Lung (tissue), 12 donors: ENCODE measurements around the gene CYSRT1. TPM values are rescaled to one million over a fixed set of nuclear protein-coding genes. Genes with fewer than 3 reads are reported as not detected.

Source experiments
- ATAC-seq: fragments of 200-7000 bp; cut with Tn5 transposase; one replicate; pipeline ENCODE4 v1.9.1; 2020; ENCODE audit warnings: moderate number of reproducible peaks; ENCODE audit not compliant: insufficient read depth, low FRiP score
- DNase-seq, 3 donors: peaks; one replicate each; pipeline ENCODE4 v3.0.0-alpha.2; 2013 to 2017
- H3K27ac ChIP-seq, 2 donors: one replicate each; pipeline ENCODE4 v1.5.1; 2013; ENCODE audit warnings: mild to moderate bottlenecking in 2 of 2, moderate library complexity in 2 of 2, control low read depth in 1 of 2, inconsistent platforms in 1 of 2, low read depth in 1 of 2, low read length in 1 of 2
- H3K27me3 ChIP-seq, 3 donors: one replicate each; pipeline ENCODE4 v1.5.1; 2013; ENCODE audit warnings: low read length in 2 of 3; ENCODE audit not compliant: control insufficient read depth in 3 of 3, insufficient read depth in 3 of 3
- H3K36me3 ChIP-seq, 4 donors: one replicate each; pipeline ENCODE4 v1.5.1; 2013; ENCODE audit warnings: low read length in 4 of 4, mild to moderate bottlenecking in 1 of 4, moderate library complexity in 1 of 4; ENCODE audit not compliant: control insufficient read depth in 4 of 4, insufficient read depth in 4 of 4
- H3K4me1 ChIP-seq, 5 donors: one replicate each; pipeline ENCODE4 v1.5.1; 2013; ENCODE audit warnings: low read length in 5 of 5, mild to moderate bottlenecking in 2 of 5, moderate library complexity in 1 of 5; ENCODE audit not compliant: control insufficient read depth in 5 of 5, insufficient read depth in 5 of 5
- H3K4me3 ChIP-seq: one replicate; pipeline ENCODE4 v1.5.1; 2013; ENCODE audit warnings: mild to moderate bottlenecking, control low read depth, moderate library complexity
- H3K9ac ChIP-seq, 2 donors: one replicate each; pipeline ENCODE4 v1.5.1; 2013; ENCODE audit warnings: low read length in 2 of 2, control low read depth in 1 of 2; ENCODE audit not compliant: insufficient read depth in 1 of 2
- H3K9me3 ChIP-seq, 4 donors: one replicate each; pipeline ENCODE4 v1.5.1; 2013; ENCODE audit warnings: low read length in 3 of 4, mild to moderate bottlenecking in 1 of 4, moderate library complexity in 1 of 4; ENCODE audit not compliant: control insufficient read depth in 4 of 4, insufficient read depth in 3 of 4
- WGBS, 2 donors: extraction: QIAGEN DNeasy Blood & Tissue Kit; methylation state at CpG; one replicate each; pipeline ENCODE4 v1.1.7; 2013; 5-methylcytosine and 5-hydroxymethylcytosine counted together
- polyA plus RNA-seq, 2 donors: library from polyadenylated mRNA; stranded (reverse); fragments of 200-250 nt; gene quantifications; one replicate each; pipeline ENCODE4 v1.2.1, GENCODE V29; 2013
- total RNA-seq, 2 donors: library from RNA; depleted of rRNA in 1 of 2; stranded (reverse); fragments of >200 nt in 1 of 2; gene quantifications; one replicate each; pipeline ENCODE4 v1.2.1, GENCODE V29; 2014 to 2021
- TF ChIP-seq, protein P1 (sequence below): IDR thresholded peaks from 2 replicates; pipeline ENCODE4 v1.5.1; 2012; ENCODE audit warnings: mild to moderate bottlenecking; ENCODE audit errors: control extremely low read depth, extremely low read depth
- donor health status: control.
- donor health status: control.
- donor health status: Bipolar disorder and iron deficiency.
- donor health status: healthy.
- donor health status: DM: yes; HTN: yes; CAD: no.

The CYSRT1 gene
- total and polyA plus RNA-seq, 4 donors: 0.70 to 2.7 (median 0.92) TPM; not detected in 1

DNA sequence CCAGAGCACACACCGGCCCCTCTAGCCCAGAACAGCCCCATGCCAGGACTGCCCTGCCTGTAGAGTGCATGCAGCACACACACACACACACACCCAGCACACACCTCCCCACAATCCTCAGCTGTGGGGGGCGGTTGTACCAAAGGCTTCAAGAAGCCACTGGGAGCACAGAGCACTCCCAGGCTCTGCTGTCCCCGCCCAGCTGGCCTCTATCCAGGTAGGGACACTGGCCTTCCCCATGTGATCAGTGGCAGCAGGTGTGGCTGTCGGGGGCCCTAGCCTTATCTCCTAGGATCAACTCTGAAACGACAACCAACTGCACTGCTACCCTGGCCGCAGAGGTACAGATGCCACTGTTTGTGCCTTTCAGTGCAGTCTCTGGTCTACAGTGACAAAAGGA lies 38.6 kb upstream of the CYSRT1 start:
- no peak overlapping the region for H3K4me3 ChIP-seq
- ATAC-seq (no peak), DNase-seq (no peak)
- no peaks in the 10 kb centered on the region for H3K27me3 ChIP-seq
- TF ChIP-seq, protein P1, sequence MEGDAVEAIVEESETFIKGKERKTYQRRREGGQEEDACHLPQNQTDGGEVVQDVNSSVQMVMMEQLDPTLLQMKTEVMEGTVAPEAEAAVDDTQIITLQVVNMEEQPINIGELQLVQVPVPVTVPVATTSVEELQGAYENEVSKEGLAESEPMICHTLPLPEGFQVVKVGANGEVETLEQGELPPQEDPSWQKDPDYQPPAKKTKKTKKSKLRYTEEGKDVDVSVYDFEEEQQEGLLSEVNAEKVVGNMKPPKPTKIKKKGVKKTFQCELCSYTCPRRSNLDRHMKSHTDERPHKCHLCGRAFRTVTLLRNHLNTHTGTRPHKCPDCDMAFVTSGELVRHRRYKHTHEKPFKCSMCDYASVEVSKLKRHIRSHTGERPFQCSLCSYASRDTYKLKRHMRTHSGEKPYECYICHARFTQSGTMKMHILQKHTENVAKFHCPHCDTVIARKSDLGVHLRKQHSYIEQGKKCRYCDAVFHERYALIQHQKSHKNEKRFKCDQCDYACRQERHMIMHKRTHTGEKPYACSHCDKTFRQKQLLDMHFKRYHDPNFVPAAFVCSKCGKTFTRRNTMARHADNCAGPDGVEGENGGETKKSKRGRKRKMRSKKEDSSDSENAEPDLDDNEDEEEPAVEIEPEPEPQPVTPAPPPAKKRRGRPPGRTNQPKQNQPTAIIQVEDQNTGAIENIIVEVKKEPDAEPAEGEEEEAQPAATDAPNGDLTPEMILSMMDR: no peak
- peaks cover 14 to 37% (median 20%) of the 10 kb centered on the region in 5 donors for H3K4me1 ChIP-seq
- 81 to 90% methylated on average over 6 of the region's 6 CpGs for WGBS, 2 donors
- no peak overlapping the region for H3K27ac ChIP-seq
- H3K9ac ChIP-seq: no peak overlapping the region
- peaks cover 8 to 64% (median 30%) of the 10 kb centered on the region in 4 donors for H3K36me3 ChIP-seq
- H3K9me3 ChIP-seq: peaks cover 0 to 2% (median 0%) of the 10 kb centered on the region in 4 donors

DNA sequence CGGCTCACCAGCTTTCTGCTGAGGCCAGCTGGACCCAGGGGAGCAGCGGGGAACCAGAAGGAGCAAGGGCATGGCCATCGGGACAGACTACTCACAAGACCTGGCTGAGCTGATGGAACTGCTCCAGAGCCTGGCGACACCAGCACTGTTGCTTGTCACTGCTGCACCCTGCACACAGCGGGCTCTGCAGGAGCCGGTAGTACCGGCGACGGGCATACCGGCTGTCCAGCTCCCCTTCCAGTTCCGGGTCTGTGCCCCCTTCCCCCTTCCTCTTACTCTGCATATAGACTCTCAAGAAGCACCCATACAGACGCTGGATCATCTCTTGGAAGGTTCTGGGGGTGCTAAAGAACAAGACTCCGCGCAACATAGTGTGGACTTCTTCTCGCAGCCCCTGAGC lies 37.6 kb upstream of the CYSRT1 start:
- ATAC-seq: no peak
- peaks cover 8 to 61% (median 25%) of the 10 kb centered on the region in 4 donors for H3K36me3 ChIP-seq
- DNase-seq: no peak
- WGBS, 2 donors: 85 to 88% methylated on average over 15 of the region's 15 CpGs
- H3K27ac ChIP-seq: no peak overlapping the region
- H3K4me3 ChIP-seq: peak overlapping the region; percentile 96
- TF ChIP-seq, protein P1: no peak
- peaks cover 0 to 2% (median 0%) of the 10 kb centered on the region in 4 donors for H3K9me3 ChIP-seq
- H3K9ac ChIP-seq: peak overlapping the region in 1 of 2 donors; percentile 52
- H3K27me3 ChIP-seq: no peaks in the 10 kb centered on the region
- peaks cover 14 to 37% (median 20%) of the 10 kb centered on the region in 5 donors for H3K4me1 ChIP-seq

DNA sequence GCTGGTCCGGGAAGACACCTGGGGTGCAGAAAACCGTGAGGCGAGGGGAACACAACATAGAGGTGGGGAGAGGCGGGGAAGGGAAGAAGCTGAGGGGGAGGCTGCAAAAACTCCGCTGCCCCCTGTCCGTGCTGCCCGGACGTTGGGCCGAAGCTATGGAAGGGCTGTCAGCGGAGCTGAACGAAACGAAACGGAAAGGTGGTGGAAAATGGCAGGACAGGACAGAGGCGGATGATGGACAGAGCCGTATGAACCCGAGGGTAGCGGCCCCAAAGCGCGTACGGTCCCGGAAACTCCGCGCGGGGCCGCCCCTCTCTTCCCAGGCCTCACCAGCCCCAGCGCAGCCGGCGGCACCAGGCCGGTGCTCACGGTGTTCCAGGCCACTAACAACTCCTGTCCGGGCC lies 36.9 kb upstream of the CYSRT1 start:
- DNase-seq (no peak), ATAC-seq (no peak)
- TF ChIP-seq, protein P1: no peak
- H3K4me1 ChIP-seq: peaks cover 14 to 37% (median 20%) of the 10 kb centered on the region in 5 donors
- peak overlapping the region; percentile 96 for H3K4me3 ChIP-seq
- H3K27me3 ChIP-seq: no peaks in the 10 kb centered on the region
- H3K9ac ChIP-seq: peak overlapping the region; percentile 37 to 52
- H3K27ac ChIP-seq: peak overlapping the region; percentile 81 to 95
- H3K9me3 ChIP-seq: no peaks in the 10 kb centered on the region
- WGBS, 2 donors: 0% methylated on average over 25 to 31 of the region's 31 CpGs
- H3K36me3 ChIP-seq: peaks cover 1 to 54% (median 21%) of the 10 kb centered on the region in 4 donors
